Ectodermal cell (in vitro differentiated cells): ENCODE measurements around the gene SLF2.

ENCODE experiments used
- H3K27ac ChIP-seq: 2 replicates; pipeline ENCODE4 v1.7.0; 2013; ENCODE audit warnings: mild to moderate bottlenecking, low read depth, low read length; ENCODE audit not compliant: insufficient read depth, poor library complexity, severe bottlenecking
- H3K27me3 ChIP-seq: 2 replicates; pipeline ENCODE4 v1.7.0; 2013; ENCODE audit warnings: mild to moderate bottlenecking, low read length; ENCODE audit not compliant: insufficient read depth, control insufficient read depth, poor library complexity, severe bottlenecking
- H3K36me3 ChIP-seq: one replicate; pipeline ENCODE4 v1.7.0; 2013; ENCODE audit warnings: low read length; ENCODE audit not compliant: control insufficient read depth, insufficient read depth
- H3K4me1 ChIP-seq: one replicate; pipeline ENCODE4 v1.7.0; 2013; ENCODE audit warnings: low read length; ENCODE audit not compliant: control insufficient read depth, insufficient read depth
- H3K4me3 ChIP-seq: 2 replicates; pipeline ENCODE4 v1.7.0; 2013; ENCODE audit warnings: low read depth, low read length, control low read depth; ENCODE audit not compliant: insufficient read depth
- H3K9me3 ChIP-seq: 2 replicates; pipeline ENCODE4 v1.7.0; 2013; ENCODE audit warnings: mild to moderate bottlenecking, low read length, moderate library complexity; ENCODE audit not compliant: control insufficient read depth
- WGBS, 2 experiments: methylation state at CpG; one replicate each; pipeline ENCODE4 v1.1.7; 2013; ENCODE audit warnings: missing lambda C conversion rate in 2 of 2; 5-methylcytosine and 5-hydroxymethylcytosine counted together

Gene SLF2

GRCh38 chr10:101006593-101007098, 93.9 kb downstream of the SLF2 start:
- Histone ChIP-seq H3K27me3 (no peaks in the 10 kb centered on the region), H3K4me3 (no peak overlapping the region), H3K4me1 (peaks cover 14% of the 10 kb centered on the region), H3K36me3 (peaks cover 36% of the 10 kb centered on the region), H3K9me3 (no peaks in the 10 kb centered on the region), H3K27ac (no peak overlapping the region)
- WGBS, 2 experiments = 93 to 95% methylated on average over 33 of the region's 33 CpGs

- Histone ChIP-seq H3K4me3 (no peak overlapping the region), H3K36me3 (peaks cover 36% of the 10 kb centered on the region), H3K27ac (no peak overlapping the region), H3K27me3 (no peaks in the 10 kb centered on the region), H3K9me3 (no peaks in the 10 kb centered on the region), H3K4me1 (peaks cover 14% of the 10 kb centered on the region)
- 88 to 90% methylated on average over 11 of the region's 11 CpGs for WGBS, 2 experiments
Measured at GRCh38 chr10:101007099-101007711, 94.4 kb downstream of the SLF2 start.

- Histone ChIP-seq H3K4me1 (peaks cover 14% of the 10 kb centered on the region), H3K9me3 (no peaks in the 10 kb centered on the region), H3K27me3 (no peaks in the 10 kb centered on the region), H3K27ac (peak overlapping the region; percentile 36), H3K36me3 (peaks cover 35% of the 10 kb centered on the region), H3K4me3 (no peak overlapping the region)
- 77 to 81% methylated on average over 13 of the region's 13 CpGs for WGBS, 2 experiments
Measured at GRCh38 chr10:101007915-101008822, 95.4 kb downstream of the SLF2 start.

- peaks cover 27% of the 10 kb centered on the region for H3K36me3 ChIP-seq
- no peak overlapping the region for H3K27ac ChIP-seq
- peaks cover 14% of the 10 kb centered on the region for H3K4me1 ChIP-seq
- 83 to 89% methylated on average over 6 of the region's 6 CpGs for WGBS, 2 experiments
- H3K9me3 ChIP-seq = no peaks in the 10 kb centered on the region
- no peaks in the 10 kb centered on the region for H3K27me3 ChIP-seq
- H3K4me3 ChIP-seq = no peak overlapping the region
Measured at GRCh38 chr10:101008823-101009423, 96.2 kb downstream of the SLF2 start.

GRCh38 chr10:101010329-101010728, 97.6 kb downstream of the SLF2 start:
- H3K4me1 ChIP-seq = peaks cover 14% of the 10 kb centered on the region
- no peaks in the 10 kb centered on the region for H3K9me3 ChIP-seq
- peaks cover 9% of the 10 kb centered on the region for H3K27me3 ChIP-seq
- no peak overlapping the region for H3K27ac ChIP-seq
- 94 to 96% methylated on average over 22 of the region's 22 CpGs for WGBS, 2 experiments
- no peak overlapping the region for H3K4me3 ChIP-seq
- peaks cover 15% of the 10 kb centered on the region for H3K36me3 ChIP-seq

GRCh38 chr10:101011517-101012423, 99.0 kb downstream of the SLF2 start:
- Histone ChIP-seq H3K36me3 (peaks cover under 1% of the 10 kb centered on the region), H3K27ac (no peak overlapping the region), H3K9me3 (no peaks in the 10 kb centered on the region), H3K27me3 (peaks cover 20% of the 10 kb centered on the region), H3K4me1 (peaks cover 19% of the 10 kb centered on the region), H3K4me3 (no peak overlapping the region)
- 66 to 68% methylated on average over 22 of the region's 22 CpGs for WGBS, 2 experiments

- Histone ChIP-seq H3K27me3 (peaks cover 30% of the 10 kb centered on the region), H3K4me1 (peaks cover 19% of the 10 kb centered on the region), H3K36me3 (no peaks in the 10 kb centered on the region), H3K27ac (no peak overlapping the region), H3K4me3 (no peak overlapping the region), H3K9me3 (no peaks in the 10 kb centered on the region)
- 44 to 48% methylated on average over 14 of the region's 14 CpGs for WGBS, 2 experiments
Measured at GRCh38 chr10:101012525-101013364, 100.0 kb downstream of the SLF2 start.

- Histone ChIP-seq H3K9me3 (no peaks in the 10 kb centered on the region), H3K27ac (no peak overlapping the region), H3K27me3 (peaks cover 36% of the 10 kb centered on the region), H3K4me3 (no peak overlapping the region), H3K4me1 (peaks cover 20% of the 10 kb centered on the region), H3K36me3 (no peaks in the 10 kb centered on the region)
- 67 to 68% methylated on average over 9 of the region's 9 CpGs for WGBS, 2 experiments
Measured at GRCh38 chr10:101013365-101013825, 100.6 kb downstream of the SLF2 start.
